Right ventricle myocardium inferior (tissue), 1 donor: ENCODE results near the gene CAVIN1. TPM values are rescaled to one million over a fixed set of nuclear protein-coding genes. Genes with fewer than 3 reads are reported as not detected.
"Not testable (repeated sequence)": the region's sequence is repeated elsewhere in the genome, so short reads cannot be mapped to it uniquely, and the experiment has no call there.

Experiments
- ATAC-seq: fragments of 200-7000 bp; cut with Tn5 transposase; one replicate; pipeline ENCODE4 v1.9.1; 2020; ENCODE audit warnings: mild to moderate bottlenecking, moderate library complexity
- DNase-seq: peaks from one replicate; pipeline ENCODE4 v3.0.0; 2021; ENCODE audit errors: missing footprints
- intact Hi-C: fragments of 100-400 bp; cut with DNase I; formaldehyde crosslinking; loops from one replicate; pipeline ENCODE4 v1.11.0; 2022
- total RNA-seq: library from RNA; stranded (reverse); fragmentation: NEBNext Ultra II Directional; extraction: Animal tissue kit (Norgen Biotek cat#: 25700); gene quantifications from one replicate; pipeline ENCODE4 v1.2.1, GENCODE V29; 2021
- donor health status: DM: no; HTN: yes; CAD: no; lungs with severe emphysema.

The CAVIN1 gene
- total RNA-seq, 1 donor from 2014 or later, result 240 TPM

GRCh38 chr17:42391439-42391838, 31.6 kb downstream of the CAVIN1 start:
- ATAC-seq, intact Hi-C loops, DNase-seq: not testable (repeated sequence)

- intact Hi-C loops, result loop anchor here (5.0 kb wide), 1 partner anchor 43 kb away; no protein-coding TSS in a partner anchor
- no peak for DNase-seq
Observed at GRCh38 chr17:42389899-42390298, 33.2 kb downstream of the CAVIN1 start.

GRCh38 chr17:42389135-42389417, 34.0 kb downstream of the CAVIN1 start:
- intact Hi-C loops, result loop anchor here (5.0 kb wide), 1 partner anchor 42 kb away; no protein-coding TSS in a partner anchor
- no peak for ATAC-seq
- DNase-seq, result no peak

More at GRCh38 chr17:42389899-42390298, 33.2 kb downstream of the CAVIN1 start:
- ATAC-seq, result no peak

GRCh38 chr17:42388381-42389134, 34.5 kb downstream of the CAVIN1 start, which contains the start of gene STAT3:
TSS of gene STAT3 (minus strand) at chr17:42388442. CDS start at chr17:42348516, 39,926 bp downstream.
- ATAC-seq (peak; percentile 98), DNase-seq (peak; percentile 100)
- intact Hi-C loops, result loop anchor here (5.0 kb wide), 1 partner anchor 41 kb away; no protein-coding TSS in a partner anchor

GRCh38 chr17:42387661-42388380, 35.2 kb downstream of the CAVIN1 start:
- intact Hi-C loops, result loop anchor here (5.0 kb wide), 1 partner anchor 41 kb away; no protein-coding TSS in a partner anchor
- DNase-seq, result no peak
- ATAC-seq, result peak; percentile 24

- ATAC-seq (no peak), DNase-seq (no peak)
- intact Hi-C loops, result loop anchor here (5.0 kb wide), 1 partner anchor 40 kb away; no protein-coding TSS in a partner anchor
Observed at GRCh38 chr17:42386777-42387657, 36.0 kb downstream of the CAVIN1 start.

- no peak for DNase-seq
- intact Hi-C loops, result no loop called here
- ATAC-seq, result no peak
Observed at GRCh38 chr17:42381898-42382297, 41.2 kb downstream of the CAVIN1 start.

- DNase-seq (no peak), ATAC-seq (no peak)
- intact Hi-C loops, result no loop called here
Observed at GRCh38 chr17:42380935-42381334, 42.1 kb downstream of the CAVIN1 start.

GRCh38 chr17:42378959-42379594, 44.0 kb downstream of the CAVIN1 start:
- intact Hi-C loops, result no loop called here
- DNase-seq (no peak), ATAC-seq (peak; percentile 41)

GRCh38 chr17:42378359-42378958, 44.6 kb downstream of the CAVIN1 start:
- ATAC-seq (no peak), DNase-seq (no peak)
- intact Hi-C loops, result no loop called here

GRCh38 chr17:42373896-42374295, 49.2 kb downstream of the CAVIN1 start:
- intact Hi-C loops, result no loop called here
- ATAC-seq, result no peak

GRCh38 chr17:42372142-42372541, 50.9 kb downstream of the CAVIN1 start:
- intact Hi-C loops, result no loop called here
- no peak for DNase-seq
- ATAC-seq, result no peak

More at GRCh38 chr17:42373896-42374295, 49.2 kb downstream of the CAVIN1 start:
- DNase-seq, result no peak

GRCh38 chr17:42368797-42369561, 54.1 kb downstream of the CAVIN1 start:
- intact Hi-C loops, ATAC-seq: not testable (repeated sequence)

GRCh38 chr17:42368310-42368709, 54.7 kb downstream of the CAVIN1 start:
- intact Hi-C loops, ATAC-seq, DNase-seq: not testable (repeated sequence)

More at GRCh38 chr17:42368797-42369561, 54.1 kb downstream of the CAVIN1 start:
- DNase-seq, result not testable (repeated sequence)

GRCh38 chr17:42366176-42367023, 56.7 kb downstream of the CAVIN1 start:
- DNase-seq, ATAC-seq, intact Hi-C loops: not testable (repeated sequence)

GRCh38 chr17:42365136-42365535, 57.9 kb downstream of the CAVIN1 start:
- intact Hi-C loops, result no loop called here
- DNase-seq (no peak), ATAC-seq (no peak)
